GM19193 (cell line): ENCODE results near the gene BCAR3.

ENCODE experiments used
- POLR2A ChIP-seq: IDR thresholded peaks from 4 replicates; pipeline ENCODE4 v1.6.1; 2011; ENCODE audit not compliant: insufficient read depth, insufficient read length; ENCODE audit errors: extremely low read depth

BCAR3 gene

DNA sequence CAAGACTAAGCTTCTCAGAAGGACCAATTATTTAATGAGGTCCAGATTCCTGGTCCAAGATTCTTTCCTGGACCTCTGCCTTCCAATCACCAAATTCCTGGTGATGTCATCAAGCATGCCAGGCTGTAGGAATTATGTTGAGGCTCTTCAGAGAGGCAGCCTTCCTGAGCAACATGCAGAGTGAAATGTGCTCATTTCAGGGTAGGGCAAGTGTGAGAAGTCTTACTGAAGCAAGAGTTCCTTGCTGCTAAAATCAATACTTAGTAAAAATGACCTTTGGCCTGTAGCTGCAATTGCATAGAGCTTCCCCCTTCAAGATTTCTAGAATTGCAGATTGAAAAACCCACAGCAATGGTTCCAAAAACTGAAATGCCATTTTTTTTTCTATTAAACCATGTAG lies 31.7 kb upstream of the BCAR3 start:
- TF ChIP-seq POLR2A, result no peak

DNA sequence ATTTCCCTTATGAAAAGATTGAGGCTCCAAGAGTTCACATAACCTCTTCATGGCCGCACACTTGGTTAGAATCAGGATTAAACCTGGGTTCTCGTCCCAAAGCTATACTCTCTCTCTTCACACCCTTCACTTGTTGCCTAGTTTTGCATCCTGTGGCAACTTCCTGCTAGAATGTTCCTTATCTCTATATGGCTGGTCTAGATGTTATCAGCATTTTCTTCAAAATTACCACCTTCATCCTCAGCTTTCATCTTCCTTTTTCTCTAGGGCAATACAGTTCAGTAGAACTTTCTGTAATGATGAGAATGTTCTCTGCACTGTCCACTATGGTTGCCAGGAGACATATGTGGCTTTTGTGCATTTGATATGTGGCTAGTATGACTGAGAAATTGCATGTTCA lies 31.1 kb upstream of the BCAR3 start:
- TF ChIP-seq POLR2A, result no peak

DNA sequence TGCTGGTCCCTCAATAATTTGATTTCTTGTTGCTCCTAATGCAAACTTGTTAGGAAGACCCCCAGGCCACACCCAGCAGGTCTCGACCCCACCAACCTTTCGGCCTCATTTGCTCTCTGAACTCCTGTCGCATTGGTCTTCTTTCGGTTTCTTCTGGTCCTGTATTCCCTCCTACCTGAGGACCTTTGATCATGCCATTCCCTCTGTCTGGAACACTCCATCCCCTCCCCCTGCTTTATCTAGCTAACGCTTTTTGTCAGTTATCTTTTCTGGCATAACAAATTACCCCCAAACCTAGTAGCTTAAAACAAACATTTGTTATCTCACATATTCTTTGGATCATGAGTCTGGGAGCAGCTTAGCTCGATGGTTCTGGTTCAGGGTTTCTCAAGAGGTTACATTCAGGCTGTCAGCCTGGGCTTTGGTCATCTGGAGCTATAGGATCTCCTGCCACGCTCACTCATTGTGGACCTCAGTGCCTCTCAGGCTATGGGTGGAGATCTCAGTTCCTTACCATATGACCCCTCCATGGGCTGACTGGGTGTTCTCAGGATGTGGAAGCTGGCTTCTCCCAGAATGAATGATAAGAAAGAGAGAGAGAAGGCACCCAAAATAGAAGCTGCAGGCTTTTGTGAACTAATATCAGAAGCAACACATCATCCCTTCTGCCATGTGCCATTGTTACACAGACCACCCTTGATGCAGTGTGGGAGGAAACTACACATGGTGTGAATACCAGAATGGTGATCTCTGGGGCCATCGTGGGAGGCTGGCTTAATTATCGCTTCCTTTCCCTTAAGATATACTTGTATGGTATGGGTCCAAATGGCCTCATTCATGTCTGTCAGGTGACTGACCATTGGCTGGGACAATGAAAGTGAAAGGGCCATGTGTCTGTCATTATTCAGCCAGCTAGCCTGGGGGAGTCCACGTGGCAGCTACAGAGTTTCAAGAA lies 29.1 kb upstream of the BCAR3 start:
- TF ChIP-seq POLR2A, result no peak

DNA sequence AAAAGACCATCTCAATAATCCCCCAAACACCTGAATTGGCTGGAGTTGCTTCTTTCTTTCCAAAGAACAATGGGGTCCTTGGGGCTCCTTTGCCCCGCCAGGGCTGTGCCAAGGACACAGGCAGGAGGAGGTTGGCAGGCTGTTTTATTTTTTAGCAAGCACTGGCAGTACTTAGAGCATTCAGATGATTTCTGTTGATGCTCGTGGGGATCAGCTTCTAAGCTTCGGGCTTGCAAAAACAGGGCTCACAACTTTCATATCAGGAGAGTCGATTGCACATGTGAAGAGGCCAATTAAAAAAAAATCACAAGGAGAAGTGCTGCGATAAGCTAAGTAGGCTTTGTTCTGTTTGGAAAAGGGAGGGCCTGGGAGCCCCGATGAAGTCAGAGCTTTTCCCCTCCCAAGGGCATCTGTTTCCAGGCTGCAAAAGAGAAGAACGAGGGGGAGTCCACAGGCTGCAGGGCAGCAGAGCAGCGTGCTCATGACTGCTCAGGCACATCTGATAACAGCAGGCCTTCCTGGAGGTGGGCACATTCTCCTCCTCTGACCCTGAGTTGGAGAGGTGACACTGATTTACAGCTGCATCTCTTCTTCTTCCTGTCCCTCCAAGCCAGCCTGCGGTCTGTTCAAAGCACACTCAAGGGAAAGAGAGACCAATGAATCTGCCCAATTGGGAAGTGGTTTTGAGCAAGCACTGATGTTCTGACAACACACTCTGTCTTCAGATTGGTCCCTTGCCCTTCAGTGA lies 27.3 kb upstream of the BCAR3 start:
- TF ChIP-seq POLR2A, result no peak

DNA sequence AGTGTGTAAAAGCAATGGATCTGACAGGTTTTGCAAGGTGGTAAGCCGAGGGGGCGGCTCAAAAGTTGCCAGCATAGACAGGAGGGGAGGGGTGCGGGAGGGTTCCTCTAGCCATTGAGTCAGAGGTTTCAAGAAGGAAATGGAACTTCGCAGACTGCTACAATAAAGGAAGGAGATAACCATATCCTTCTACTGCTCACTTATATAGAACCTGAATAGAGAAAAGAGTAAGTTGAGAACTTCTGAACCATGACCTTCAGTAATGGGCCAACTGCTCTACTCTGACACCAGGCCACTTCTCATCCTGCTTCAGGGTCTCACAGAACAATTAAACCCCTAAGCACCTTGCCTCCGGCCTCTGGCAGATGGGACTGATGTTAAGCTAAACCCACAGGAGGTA lies 26.3 kb upstream of the BCAR3 start:
- no peak for TF ChIP-seq POLR2A

DNA sequence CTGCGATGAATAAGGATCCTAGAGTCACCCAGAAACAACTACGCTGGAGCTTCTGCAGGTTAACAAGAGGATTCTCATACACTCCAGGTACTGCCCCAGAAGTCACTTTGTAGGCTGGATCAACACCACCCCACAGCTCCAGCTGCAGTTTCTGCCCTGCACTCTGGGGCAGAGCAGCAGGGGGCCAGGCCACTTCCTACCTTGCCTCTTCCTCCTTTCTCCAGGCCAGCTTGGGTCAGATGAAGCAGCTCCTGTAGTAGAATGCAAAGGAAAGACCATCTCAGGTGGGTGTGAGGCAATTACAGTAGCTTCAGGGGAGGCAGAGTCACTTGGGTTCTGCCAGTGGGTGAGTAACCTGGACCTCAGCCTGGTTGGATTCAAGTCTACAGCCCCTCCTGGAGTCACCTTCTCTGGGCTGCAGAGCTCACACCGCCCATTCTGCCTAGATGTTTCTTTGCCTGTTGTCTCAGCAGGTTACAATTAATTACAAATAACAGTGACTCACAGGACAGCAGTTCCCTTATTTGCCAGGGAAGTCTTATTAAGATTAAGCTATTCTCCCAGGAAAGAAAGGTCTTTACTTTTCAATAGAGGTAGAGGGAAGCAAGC lies 24.4 kb upstream of the BCAR3 start:
- TF ChIP-seq POLR2A, result no peak

DNA sequence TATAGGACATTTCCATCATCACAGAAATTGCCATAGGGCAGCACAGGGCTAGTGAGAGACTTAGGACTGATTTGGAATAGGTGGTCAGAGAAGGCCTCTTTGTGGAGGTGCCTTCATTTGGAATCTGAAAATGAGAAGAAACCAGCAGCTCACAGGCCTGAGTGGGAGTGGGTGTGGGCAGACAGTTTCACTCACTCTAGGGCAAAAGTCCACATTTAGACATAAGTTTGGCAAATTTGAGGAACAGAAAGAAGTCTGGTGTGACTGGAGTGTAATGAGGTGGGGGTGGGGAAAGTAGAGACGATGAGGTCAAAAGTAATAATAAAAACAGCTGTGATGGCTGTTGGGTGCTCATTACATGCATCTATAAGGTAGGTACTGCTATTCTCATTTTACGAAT lies 22.4 kb upstream of the BCAR3 start:
- TF ChIP-seq POLR2A, result no peak

DNA sequence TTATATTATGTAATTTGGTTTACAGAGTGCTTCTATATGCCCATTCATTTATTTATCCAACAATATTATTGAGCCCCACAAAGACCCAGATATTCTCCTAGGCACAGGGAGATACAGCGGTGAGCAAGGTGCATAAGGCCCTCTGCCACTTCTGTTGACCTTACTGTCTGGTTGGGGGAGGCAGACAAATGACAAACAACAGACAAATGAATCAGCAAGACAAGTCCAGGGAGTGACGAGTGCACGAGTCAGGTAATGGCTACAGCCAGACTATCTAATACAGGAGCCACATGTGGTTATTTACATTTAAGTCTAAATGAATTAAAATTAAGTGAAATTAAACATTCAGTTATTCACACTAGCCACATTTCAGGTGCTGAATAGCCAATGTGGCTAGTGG lies 22.0 kb upstream of the BCAR3 start:
- no peak for TF ChIP-seq POLR2A

DNA sequence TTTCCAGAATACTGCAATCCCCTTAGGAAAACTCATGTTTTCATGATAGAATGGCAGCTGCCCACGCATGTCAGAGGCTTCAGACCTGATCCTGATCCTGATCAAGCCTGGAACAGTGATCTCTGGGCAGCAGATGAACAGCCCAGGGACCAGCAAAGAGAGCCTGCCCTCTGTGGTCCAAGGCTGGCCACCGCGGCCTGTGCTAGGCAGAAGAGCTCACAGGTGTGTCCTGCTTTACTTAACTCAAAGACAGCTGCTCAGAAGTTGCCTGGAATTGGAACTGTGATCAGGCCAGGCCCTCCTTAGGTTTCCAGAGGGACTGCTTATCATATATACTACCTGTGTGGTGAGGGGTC lies 21.2 kb upstream of the BCAR3 start:
- no peak for TF ChIP-seq POLR2A

DNA sequence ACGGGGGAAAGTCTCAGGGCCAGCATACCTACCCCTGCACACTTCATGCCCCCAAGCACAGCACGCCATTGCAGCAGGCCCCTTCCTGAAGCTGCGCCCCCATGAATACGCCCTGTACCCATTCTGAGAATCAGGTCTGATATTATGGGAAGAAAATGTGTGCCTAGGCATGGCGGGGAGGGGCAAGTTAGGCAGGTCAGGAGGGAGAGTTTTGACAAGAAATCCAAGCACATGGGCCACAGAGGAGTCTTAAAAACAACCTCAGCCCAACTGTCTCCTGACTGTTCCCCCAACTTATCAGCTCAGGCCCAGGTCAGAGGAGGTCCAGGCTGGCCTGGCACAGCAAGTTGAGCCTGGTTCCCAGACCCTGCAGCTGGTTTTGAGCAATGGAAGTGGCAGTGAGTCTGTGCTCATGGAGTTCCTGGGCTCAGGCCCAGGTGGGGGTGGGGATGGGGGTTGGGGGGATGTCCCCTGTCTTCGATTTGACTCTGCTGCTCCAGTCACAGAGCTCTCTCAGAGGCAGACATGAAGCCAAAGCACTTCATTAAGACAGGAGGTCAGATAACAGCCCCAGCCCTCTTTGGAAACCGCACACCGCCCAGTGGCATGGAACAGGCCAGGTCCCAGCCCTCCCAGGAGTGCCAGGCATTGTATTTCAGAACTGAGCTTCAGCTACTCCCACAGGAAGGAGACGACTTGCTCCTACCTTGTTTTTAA lies 20.6 kb upstream of the BCAR3 start:
- TF ChIP-seq POLR2A, result peak; percentile 36

DNA sequence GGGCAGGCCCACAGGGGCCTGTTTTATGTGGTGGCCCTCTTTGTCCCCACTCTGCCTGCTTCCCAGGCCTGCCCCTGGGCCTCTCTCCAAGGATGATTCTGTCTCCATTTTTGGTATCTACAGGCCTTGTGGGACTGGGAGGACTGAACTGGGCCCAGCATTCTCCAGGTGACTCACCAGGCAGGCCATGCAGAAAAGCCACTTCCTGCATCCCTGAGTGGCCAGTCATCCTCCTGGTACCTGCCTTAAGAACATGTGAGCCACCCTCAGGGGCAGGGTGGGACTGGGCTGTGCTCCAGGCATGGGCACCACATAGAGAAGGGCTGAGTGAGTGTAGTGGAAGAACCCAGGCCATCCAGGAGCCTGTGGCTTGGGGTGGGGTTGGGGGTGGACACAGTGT lies 20.0 kb upstream of the BCAR3 start:
- TF ChIP-seq POLR2A, result no peak

DNA sequence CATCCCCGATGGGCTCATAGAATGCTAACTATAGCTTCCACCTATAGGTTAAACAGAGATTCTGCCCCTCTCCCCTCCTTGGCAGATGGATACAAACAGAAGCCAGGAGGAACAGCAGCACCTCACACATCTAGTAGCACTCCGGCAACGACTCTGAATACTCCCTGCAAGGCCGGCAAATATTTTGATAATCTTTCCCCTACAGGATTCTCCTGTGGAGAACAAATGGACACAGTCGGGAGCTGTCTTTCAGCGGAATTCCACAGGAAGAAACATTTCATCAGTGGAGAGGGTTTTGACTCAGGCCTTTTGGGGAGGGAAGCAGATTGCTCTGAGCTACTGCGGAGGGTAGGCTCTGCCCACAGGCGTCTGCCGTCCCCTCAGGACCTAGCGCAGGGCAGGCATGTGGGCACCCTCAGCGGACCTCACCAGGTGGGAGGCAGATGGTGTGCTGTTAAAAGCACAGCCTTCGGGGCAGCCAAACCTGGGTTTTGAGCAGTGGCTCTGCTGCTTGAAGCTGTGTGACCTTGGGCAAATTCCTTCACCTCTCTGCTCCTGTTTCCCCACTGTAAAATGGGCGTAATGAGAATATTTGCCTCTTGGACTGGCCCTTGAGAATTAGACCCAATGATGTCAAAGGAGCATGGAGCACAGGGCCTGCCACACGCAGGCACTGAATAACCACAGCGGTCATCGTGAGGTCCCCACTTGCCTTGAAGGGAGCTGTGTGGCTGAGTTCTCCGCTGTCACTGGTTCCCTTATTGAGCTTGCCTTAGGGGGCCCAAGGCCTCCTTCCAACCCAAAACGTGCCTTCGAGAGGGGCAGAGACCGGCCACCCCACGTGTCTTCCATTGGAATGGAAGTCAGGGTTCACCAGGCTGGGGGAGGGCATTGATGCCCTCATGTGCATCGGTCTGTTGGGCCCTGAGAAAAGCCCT lies 19.2 kb upstream of the BCAR3 start:
- no peak for TF ChIP-seq POLR2A

DNA sequence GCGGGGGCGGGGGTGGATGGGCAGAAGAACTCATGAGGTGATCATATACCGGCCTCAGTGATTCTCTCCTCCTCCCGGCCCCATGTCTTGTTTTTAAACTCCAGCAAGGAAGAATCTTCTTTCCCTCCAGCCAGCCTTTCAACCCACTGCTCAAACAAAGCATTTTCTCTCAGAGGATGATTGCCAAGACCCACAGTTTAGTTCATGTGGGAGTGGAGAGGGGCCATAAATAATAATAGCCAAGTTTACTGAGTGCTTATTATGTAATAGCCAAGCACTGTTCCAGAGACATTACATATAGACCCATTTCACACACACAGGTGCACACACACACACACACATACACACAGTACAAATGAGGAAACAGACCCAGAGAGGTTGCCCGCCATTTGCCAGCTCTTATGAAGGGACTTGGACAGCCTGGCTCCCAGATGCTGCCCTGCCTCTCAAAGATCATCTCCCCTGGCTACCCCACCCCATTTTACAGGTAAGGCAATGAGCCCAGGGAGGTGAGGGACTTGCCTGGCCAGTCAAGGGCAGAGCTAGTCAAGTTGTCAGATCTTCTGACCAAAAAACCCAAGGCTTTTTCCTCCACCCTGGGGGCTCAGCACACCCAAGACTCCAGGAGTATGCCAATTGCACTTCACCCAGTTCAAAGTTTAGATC lies 18.0 kb upstream of the BCAR3 start:
- TF ChIP-seq POLR2A, result no peak

DNA sequence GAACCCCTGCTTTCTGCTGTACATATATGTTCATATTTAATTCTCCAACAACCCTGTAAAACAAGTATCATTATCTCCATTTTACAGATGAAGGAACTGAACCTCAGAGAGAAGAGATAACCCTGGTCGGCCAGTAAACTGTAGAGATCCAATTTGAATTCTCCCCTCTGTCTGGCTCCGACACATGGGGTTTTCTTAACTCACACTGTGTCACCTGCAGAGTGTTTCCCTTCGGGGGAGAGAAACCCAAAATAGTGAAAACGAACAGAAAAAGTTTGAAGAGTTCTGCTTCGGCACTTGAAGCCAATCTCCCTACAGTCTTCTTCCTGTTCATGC lies 17.4 kb upstream of the BCAR3 start:
- TF ChIP-seq POLR2A, result no peak
